Left kidney (tissue), 8 donors: ENCODE measurements around the gene IFT88. TPM values are rescaled to one million over a fixed set of nuclear protein-coding genes. Genes with fewer than 3 reads are reported as not detected.

Experiments used
- DNase-seq: peaks from one replicate; pipeline ENCODE4 v3.0.0-alpha.2; 2013
- long read RNA-seq, 8 donors: transcript quantifications; one replicate each; lab custom pipeline, GENCODE V29; 2026
- polyA plus RNA-seq: library from polyadenylated mRNA; unstranded; fragments of 120-200 nt; gene quantifications from one replicate; pipeline ENCODE4 v1.2.1, GENCODE V29; 2013; ENCODE audit not compliant: insufficient read length

IFT88 gene
- polyA plus RNA-seq, result 48.6 TPM
- long read RNA-seq, donor 1, partial matches to known transcripts, result 0 of 4 reads
- long read RNA-seq, donor 1, other reads (novel, unspliced or antisense), result 0 of 4 reads
- long read RNA-seq, donor 2, partial matches to known transcripts, result 6 of 6 reads
- long read RNA-seq, donor 2, other reads (novel, unspliced or antisense), result 0 of 6 reads
- long read RNA-seq, donor 3, partial matches to known transcripts, result 0 of 3 reads
- long read RNA-seq, donor 3, other reads (novel, unspliced or antisense), result 0 of 3 reads
- long read RNA-seq, donor 4, result 0 reads
- long read RNA-seq, donor 5, transcript IFT88-202 (26 exons, 2,856 nt), result major isoform, 5 of 6 reads
- long read RNA-seq, donor 5, partial matches to known transcripts, result 0 of 6 reads
- long read RNA-seq, donor 5, other reads (novel, unspliced or antisense), result 0 of 6 reads
- long read RNA-seq, donor 6, partial matches to known transcripts, result 0 of 1 reads
- long read RNA-seq, donor 6, other reads (novel, unspliced or antisense), result 0 of 1 reads
- long read RNA-seq, donor 7, partial matches to known transcripts, result 0 of 1 reads
- long read RNA-seq, donor 7, other reads (novel, unspliced or antisense), result 0 of 1 reads
- long read RNA-seq, donor 8, partial matches to known transcripts, result 0 of 1 reads
- long read RNA-seq, donor 8, other reads (novel, unspliced or antisense), result 0 of 1 reads

GRCh38 chr13:20566898-20567874, at the start of gene IFT88:
TSS of gene IFT88 (plus strand) at chr13:20567157. CDS start at chr13:20574386, 7,229 bp downstream.
- DNase-seq, result peak; percentile 94

GRCh38 chr13:20518660-20519100, 48.3 kb upstream of the IFT88 start:
- no peak for DNase-seq

- DNase-seq, result no peak
These were observed 47.1 kb upstream of the IFT88 start for GRCh38 chr13:20519875-20520274.

DNA sequence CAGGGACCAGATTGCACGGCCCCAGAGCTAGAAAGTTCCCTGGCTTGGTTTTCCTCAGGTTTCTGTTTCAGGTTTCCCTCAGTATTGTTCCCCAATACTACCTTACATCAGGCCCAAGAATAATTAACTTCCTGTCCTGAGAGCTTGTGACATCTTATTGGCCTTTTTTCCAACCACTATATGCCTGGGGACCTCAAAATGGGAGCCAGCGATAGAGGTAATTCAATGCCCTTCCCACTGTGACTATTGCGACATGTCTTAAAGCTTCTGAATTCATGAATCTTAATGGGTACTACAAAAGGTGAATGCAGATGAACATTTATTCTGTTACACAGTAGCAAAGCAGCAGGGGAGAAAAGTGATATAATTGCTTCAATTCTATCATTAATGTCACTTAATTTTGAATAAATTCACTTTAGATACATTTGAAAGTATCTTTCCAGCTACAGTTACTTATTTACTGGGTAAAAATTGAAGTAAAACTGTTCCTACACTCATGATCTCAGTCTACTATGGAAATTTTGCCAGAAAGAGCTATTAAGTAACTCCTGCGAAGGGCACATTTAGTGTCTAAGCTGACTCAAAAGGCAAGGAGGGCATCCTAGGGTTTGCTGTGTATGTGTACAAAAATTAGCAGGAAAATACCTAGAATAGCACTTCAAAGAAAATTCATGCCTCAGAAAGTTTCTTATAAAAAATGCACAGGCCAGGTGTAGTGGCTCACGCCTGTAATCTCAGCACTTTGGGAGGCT, 45.4 kb upstream of the IFT88 start:
- no peak for DNase-seq

GRCh38 chr13:20525144-20525600, 41.8 kb upstream of the IFT88 start:
- no peak for DNase-seq

GRCh38 chr13:20525601-20526544, 41.1 kb upstream of the IFT88 start, which contains the start of gene CRYL1:
TSS of gene CRYL1 (minus strand) at chr13:20525857. CDS start at chr13:20525794, 63 bp downstream.
- no peak for DNase-seq

- DNase-seq, result no peak
These were observed 40.3 kb upstream of the IFT88 start for GRCh38 chr13:20526664-20527063.

GRCh38 chr13:20528452-20528851, 38.5 kb upstream of the IFT88 start:
- no peak for DNase-seq

DNA sequence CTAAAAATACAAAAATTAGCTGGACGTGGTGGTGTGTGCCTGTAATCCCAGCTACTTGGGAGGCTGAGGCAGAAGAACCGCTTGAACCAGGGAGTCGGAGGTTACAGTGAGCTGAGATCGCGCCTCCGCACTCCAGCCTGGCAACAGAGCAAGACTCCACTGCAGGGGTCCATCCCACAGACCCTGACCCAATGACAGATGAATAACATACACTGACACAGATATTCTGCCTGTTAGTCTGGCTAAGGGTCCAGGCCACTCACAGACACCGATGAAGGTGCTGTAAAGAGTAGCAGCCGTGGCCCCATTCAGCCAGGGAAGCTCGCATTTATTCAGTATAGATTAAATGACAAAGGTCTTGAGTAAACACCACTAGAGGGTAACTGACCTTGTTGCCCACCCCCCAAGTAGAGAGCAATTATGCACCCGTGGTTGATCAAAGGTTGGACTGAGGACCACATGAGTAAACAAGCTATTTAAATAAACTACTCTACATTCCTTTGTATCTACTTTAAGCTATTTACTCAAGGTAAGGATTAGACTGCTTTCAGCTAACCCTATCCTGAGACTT, 32.8 kb upstream of the IFT88 start:
- DNase-seq, result no peak

- DNase-seq, result no peak
These were observed 30.0 kb upstream of the IFT88 start for GRCh38 chr13:20536992-20537391.

DNA sequence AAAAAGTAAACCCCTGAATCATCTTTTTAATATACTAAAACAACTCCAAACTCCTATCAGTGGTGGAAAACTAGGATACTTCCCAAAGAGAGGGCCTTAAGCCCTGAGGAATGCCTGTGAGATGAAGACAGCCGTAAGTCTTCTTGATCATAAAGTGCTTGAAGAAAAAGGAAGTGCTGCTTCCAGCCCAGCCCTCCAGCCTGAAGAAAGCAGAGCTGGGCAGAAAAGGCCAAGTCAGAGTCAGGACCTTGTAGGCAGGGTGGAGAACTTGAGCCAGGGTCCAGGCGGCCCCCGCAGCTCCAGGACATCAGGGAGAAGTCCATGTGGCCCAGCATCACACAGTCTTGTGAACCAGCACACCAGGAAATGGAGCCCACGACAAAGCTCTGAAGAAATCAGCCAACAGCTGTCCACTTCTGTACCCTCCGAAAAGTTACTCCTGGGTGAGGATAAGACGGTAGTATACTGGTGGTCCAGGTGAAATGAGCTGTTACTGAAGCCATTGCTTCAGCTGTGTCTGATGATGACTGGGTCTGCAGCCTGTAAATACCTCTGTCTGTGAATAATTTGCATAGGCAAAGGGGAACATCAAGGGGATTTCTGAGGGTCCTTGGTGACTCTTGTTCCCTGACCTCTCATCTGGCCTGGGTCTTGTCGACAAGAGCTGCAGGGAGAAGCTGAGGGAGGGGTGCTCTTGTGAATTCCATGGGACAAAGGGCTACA, 22.6 kb upstream of the IFT88 start:
- no peak for DNase-seq

DNA sequence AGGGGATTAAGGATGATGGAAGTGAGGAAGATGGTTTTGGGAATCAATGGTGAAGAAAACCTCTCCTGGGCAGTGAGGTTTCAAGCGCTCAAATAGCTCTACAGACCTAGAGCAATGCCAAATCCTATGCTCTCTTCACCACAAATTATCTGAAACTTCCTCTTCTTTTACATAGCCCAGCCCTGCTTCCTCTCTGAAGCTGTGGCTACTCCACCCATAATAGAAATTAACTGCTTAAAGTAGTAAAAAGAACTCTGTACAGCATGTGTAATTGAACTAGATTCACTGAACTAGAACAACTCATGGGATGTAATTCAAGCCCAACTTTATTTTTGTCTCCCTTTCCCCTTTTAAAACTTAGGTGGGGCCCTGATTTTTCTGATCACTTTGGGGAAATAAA, 20.4 kb upstream of the IFT88 start:
- no peak for DNase-seq

DNA sequence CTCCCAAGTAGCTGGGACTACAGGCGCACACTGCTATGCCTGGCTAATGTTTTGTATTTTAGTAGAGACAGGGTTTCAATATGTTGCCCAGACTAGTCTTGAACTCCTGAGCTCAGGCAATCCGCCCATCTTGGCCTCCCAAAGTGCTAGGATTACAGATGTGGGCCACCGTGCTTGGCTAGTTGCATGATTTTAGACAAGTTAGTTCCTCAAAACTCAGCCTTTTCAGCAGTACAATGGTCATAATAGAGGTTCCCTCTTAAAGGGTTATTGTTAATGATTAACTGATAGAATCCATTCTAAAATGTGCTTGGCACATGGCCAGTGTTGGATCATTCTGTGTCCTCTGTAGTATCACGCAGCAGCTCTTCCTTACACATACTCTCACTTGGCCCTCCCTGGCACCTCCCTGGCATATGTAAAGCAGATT, 19.5 kb upstream of the IFT88 start:
- DNase-seq, result no peak

DNA sequence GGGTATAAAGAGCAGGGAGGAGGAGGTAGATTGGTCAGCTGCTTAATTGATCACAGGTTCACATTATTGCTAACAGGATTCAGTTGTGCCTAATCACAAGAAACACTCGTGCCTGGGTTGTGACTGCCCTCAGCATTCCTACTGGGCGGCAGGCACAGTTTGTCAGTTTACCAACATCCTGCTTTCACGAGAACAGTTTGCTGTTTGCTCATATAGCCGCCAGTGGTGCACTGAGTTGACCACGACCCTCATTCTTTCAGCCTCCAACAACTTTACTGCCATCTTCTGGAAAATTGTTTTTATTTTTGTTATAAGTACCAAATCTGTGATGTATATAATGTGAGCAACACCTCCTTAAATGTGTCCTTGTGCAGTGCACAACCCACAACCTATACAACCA, 16.2 kb upstream of the IFT88 start:
- no peak for DNase-seq

- DNase-seq, result no peak
These were observed 13.6 kb upstream of the IFT88 start for GRCh38 chr13:20553311-20553710.

GRCh38 chr13:20558982-20559381, 8.0 kb upstream of the IFT88 start:
- no peak for DNase-seq

- no peak for DNase-seq
These were observed 7.1 kb upstream of the IFT88 start for GRCh38 chr13:20559659-20560356.

- no peak for DNase-seq
These were observed 5.2 kb upstream of the IFT88 start for GRCh38 chr13:20561741-20562140.
